Retina (tissue), 1 donor: ENCODE measurements around the gene CC2D1A.
A peak's percentile ranks its signal among the peaks of the same experiment; 100 is the strongest.
"Not testable (repeated sequence)": the region's sequence is repeated elsewhere in the genome, so short reads cannot be mapped to it uniquely, and the experiment has no call there.

Experiments
- DNase-seq: peaks from one replicate; pipeline ENCODE4 v3.0.0-alpha.2; 2016

The CC2D1A gene

GRCh38 chr19:13913352-13913751 lies 7.4 kb downstream of the CC2D1A start:
- DNase-seq: no peak

- no peak for DNase-seq
These were observed 8.8 kb downstream of the CC2D1A start for GRCh38 chr19:13914777-13915176.

- no peak for DNase-seq
These were observed 11.9 kb downstream of the CC2D1A start for GRCh38 chr19:13917888-13918406.

GRCh38 chr19:13918726-13919411 lies 12.9 kb downstream of the CC2D1A start:
- no peak for DNase-seq

- DNase-seq: no peak
These were observed 14.5 kb downstream of the CC2D1A start for GRCh38 chr19:13920524-13920923.

GRCh38 chr19:13920940-13921747 lies 15.1 kb downstream of the CC2D1A start:
- peak; percentile 30 for DNase-seq

GRCh38 chr19:13922118-13922517 lies 16.1 kb downstream of the CC2D1A start:
- DNase-seq: not testable (repeated sequence)

- DNase-seq: no peak
These were observed 17.4 kb downstream of the CC2D1A start for GRCh38 chr19:13923194-13923987.

- DNase-seq: no peak
These were observed 20.0 kb downstream of the CC2D1A start for GRCh38 chr19:13926010-13926409.

GRCh38 chr19:13926715-13927114 lies 20.7 kb downstream of the CC2D1A start:
- no peak for DNase-seq

GRCh38 chr19:13929340-13929739 lies 23.3 kb downstream of the CC2D1A start:
- DNase-seq: no peak

- DNase-seq: no peak
These were observed 24.0 kb downstream of the CC2D1A start for GRCh38 chr19:13929956-13930355.

GRCh38 chr19:13930402-13930801 lies 24.4 kb downstream of the CC2D1A start:
- DNase-seq: no peak

- no peak for DNase-seq
These were observed 25.6 kb downstream of the CC2D1A start for GRCh38 chr19:13931391-13932148.

- DNase-seq: no peak
These were observed 26.2 kb downstream of the CC2D1A start for GRCh38 chr19:13932149-13932637.

- no peak for DNase-seq
These were observed 27.0 kb downstream of the CC2D1A start for GRCh38 chr19:13932911-13933393.

- no peak for DNase-seq
These were observed 28.7 kb downstream of the CC2D1A start for GRCh38 chr19:13934785-13935109.

GRCh38 chr19:13935765-13936510 lies 29.9 kb downstream of the CC2D1A start:
- DNase-seq: peak; percentile 21

GRCh38 chr19:13937479-13938300 lies 31.7 kb downstream of the CC2D1A start:
- peak; percentile 47 for DNase-seq

- DNase-seq: no peak
These were observed 32.5 kb downstream of the CC2D1A start, which contains the start of gene PODNL1 for GRCh38 chr19:13938301-13939064. TSS of gene PODNL1 (minus strand) at chr19:13938417. CDS start at chr19:13938181, 236 bp downstream.
